Neutrophil (primary cell): ENCODE measurements around the gene LYPD4.
"Not testable (repeated sequence)": the region's sequence is repeated elsewhere in the genome, so short reads cannot be mapped to it uniquely, and the experiment has no call there.

Experiments used
- H3K27ac ChIP-seq: fragments of 200-600 bp; sonication (generic); 2 replicates; pipeline ENCODE4 v1.5.1; 2016; ENCODE audit warnings: mild to moderate bottlenecking, moderate library complexity
- H3K27me3 ChIP-seq: fragments of 200-600 bp; sonication (generic); 2 replicates; pipeline ENCODE4 v1.6.0; 2016; ENCODE audit warnings: mild to moderate bottlenecking
- H3K36me3 ChIP-seq: fragments of 200-600 bp; sonication (generic); 2 replicates; pipeline ENCODE4 v1.5.1; 2017
- H3K4me1 ChIP-seq, 2 experiments: fragments of 200-600 bp in 1 of 2; sonication (generic) in 1 of 2; 1 replicate in 1 of 2; 2 replicates in 1 of 2; pipeline versions ENCODE4 v1.5.1 to v1.6.1; 2013 to 2016; ENCODE audit warnings: low read depth in 1 of 2, low read length in 1 of 2, mild to moderate bottlenecking in 1 of 2, moderate library complexity in 1 of 2; ENCODE audit not compliant: control insufficient read depth in 1 of 2, insufficient read depth in 1 of 2
- H3K4me3 ChIP-seq, 2 experiments: fragments of 200-600 bp in 1 of 2; sonication (generic) in 1 of 2; 1 replicate in 1 of 2; 2 replicates in 1 of 2; pipeline ENCODE4 v1.5.1; 2013 to 2016; ENCODE audit warnings: low read depth in 1 of 2, low read length in 1 of 2, mild to moderate bottlenecking in 1 of 2, moderate library complexity in 1 of 2
- H3K9me3 ChIP-seq: fragments of 200-600 bp; sonication (generic); 2 replicates; pipeline ENCODE4 v1.5.1; 2016
- CTCF ChIP-seq: fragments of 200-600 bp; sonication (generic); IDR thresholded peaks from 2 replicates; pipeline ENCODE4 v1.5.1; 2016; ENCODE audit warnings: antibody characterized with exemption

LYPD4 gene

GRCh38 chr19:41876847-41877832, 32.7 kb upstream of the LYPD4 start, which contains the start of gene CD79A:
CD79A (plus strand) TSS chr19:41877279; CDS start chr19:41877305, 26 bp downstream.
- peak within 1 kb of the TSS; percentile 89 for H3K27ac ChIP-seq
- H3K27me3 ChIP-seq = no peaks in the 10 kb centered on the region
- no peaks in the 10 kb centered on the region for H3K36me3 ChIP-seq
- TF ChIP-seq CTCF = peak; percentile 22
- H3K9me3 ChIP-seq = no peaks in the 10 kb centered on the region
- peak within 1 kb of the TSS; percentile 37 to 49 for H3K4me3 ChIP-seq
- H3K4me1 ChIP-seq = peaks cover 82 to 83% of the 10 kb centered on the region in 2 experiments

- H3K4me3 ChIP-seq, H3K9me3 ChIP-seq, H3K27me3 ChIP-seq, H3K36me3 ChIP-seq: not testable (repeated sequence)
- Histone ChIP-seq H3K27ac (peak overlapping the region; percentile 25), H3K4me1 (peaks cover 82 to 84% of the 10 kb centered on the region in 2 experiments)
Measured at GRCh38 chr19:41875973-41876372, 31.5 kb upstream of the LYPD4 start.

DNA sequence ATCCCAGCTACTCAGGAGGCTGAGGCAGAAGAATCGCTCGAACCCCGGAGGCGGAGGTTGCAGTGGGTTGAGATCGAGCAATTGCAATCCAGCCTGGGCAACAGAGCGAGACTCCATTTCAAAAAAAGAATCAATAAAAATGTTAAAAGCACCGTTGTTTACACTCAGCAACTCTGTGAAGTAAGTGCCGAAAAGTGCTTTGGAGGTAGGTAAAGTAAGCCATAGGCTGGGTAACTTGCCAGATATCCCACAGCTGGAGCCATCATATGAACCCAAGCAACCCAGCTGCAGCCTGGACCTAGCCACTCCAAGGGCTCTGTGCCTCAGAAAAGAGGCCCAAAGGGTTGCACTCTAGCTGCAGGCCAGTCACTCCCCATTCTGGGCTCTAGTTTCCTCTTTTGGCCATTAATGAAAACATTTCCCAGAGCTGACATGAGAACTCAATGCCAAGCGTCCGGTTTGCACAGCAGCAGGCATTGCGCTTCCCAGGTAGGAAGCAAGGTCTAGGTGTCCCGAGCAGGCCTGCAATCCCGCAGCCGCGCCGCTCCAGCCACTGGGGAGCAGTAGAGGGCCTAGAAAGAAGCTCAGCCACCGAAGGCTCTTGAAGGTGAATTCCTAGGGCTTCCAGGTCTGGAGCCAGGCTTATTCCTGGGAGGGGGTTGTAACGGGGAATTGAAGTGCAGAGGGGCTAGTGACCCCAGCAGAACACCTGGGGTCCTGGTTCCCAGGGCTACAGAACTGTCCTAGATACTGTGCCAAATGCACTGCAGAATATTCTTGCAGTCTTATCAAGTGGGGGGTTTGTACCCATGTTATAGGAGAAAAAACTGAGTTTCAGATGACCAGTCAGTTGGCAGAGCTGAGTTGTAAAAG, 28.5 kb upstream of the LYPD4 start:
- Histone ChIP-seq H3K27me3 (no peaks in the 10 kb centered on the region), H3K27ac (peak overlapping the region; percentile 80), H3K36me3 (no peaks in the 10 kb centered on the region), H3K9me3 (no peaks in the 10 kb centered on the region), H3K4me1 (peaks cover 64 to 68% of the 10 kb centered on the region in 2 experiments), H3K4me3 (peak overlapping the region in 1 of 2 experiments; percentile 1)
- TF ChIP-seq CTCF = peak; percentile 81

DNA sequence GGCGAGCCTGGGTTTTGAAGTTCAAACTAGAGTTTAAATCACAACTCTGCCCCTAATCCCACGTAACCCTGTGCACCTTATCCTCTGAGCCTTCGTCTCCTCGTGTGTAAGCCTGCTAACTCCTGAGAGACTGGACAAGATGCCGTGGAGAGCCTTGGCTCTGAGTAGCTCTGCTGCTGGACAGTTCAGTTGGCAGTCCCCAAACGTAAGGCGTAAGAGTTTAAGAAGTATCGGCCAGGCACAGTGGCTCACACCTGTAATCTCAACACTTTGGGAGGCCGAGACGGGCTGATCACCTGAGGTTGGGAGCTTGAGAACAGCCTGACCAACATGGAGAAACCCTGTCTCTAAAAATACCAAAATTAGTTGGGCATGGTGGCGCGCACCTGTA, 27.9 kb upstream of the LYPD4 start:
- peak overlapping the region; percentile 80 for H3K27ac ChIP-seq

DNA sequence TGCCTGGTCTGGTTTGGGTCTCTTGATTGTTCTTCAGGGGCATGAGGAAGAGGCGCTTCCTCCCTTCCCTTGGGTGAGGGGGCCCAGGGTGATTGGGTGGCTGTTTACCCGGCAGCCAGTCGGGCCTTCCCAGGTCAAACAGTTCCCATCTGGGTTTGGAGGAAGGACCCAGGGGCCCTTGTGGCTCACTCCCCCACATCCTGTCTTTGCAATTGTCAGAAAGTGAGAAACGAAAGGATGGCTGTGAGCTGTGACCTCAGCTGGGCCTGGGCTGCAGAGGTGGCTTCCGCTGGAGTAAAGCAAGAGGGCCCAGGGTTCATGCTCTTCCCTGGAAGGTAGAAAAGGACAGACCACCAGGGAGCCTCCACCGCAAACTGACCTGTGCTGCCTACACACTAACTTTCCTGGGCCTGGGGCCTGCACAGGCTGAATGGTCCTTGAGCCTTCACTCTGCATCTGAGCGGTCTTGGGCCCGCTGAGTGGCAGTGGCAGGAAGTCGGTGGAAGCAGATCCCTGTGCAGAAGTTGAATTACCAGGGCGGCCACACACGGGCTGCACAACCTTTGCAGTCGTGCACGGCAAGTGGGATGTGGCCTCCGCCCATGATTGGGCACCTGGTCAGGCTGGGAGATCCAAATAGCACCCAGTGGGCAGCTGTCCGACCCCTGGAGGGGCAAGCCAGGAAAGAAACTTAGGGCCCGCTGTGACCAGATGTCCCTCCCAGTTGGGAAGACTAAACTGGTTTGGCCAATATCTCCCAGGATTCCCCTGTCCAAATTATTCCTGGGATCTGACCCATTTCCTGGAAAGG, 27.3 kb upstream of the LYPD4 start:
- no peak for TF ChIP-seq CTCF
- Histone ChIP-seq H3K9me3 (no peaks in the 10 kb centered on the region), H3K4me3 (peak overlapping the region; percentile 1 to 15), H3K27ac (peak overlapping the region; percentile 80), H3K27me3 (no peaks in the 10 kb centered on the region), H3K4me1 (peaks cover 54 to 61% of the 10 kb centered on the region in 2 experiments), H3K36me3 (no peaks in the 10 kb centered on the region)

More for the DNA sequence above, 27.9 kb upstream of the LYPD4 start:
- H3K4me1 ChIP-seq = peaks cover 57 to 62% of the 10 kb centered on the region in 2 experiments
- TF ChIP-seq CTCF = no peak
- H3K27me3 ChIP-seq = no peaks in the 10 kb centered on the region
- H3K4me3 ChIP-seq = peak overlapping the region; percentile 1 to 15
- H3K36me3 ChIP-seq = no peaks in the 10 kb centered on the region
- no peaks in the 10 kb centered on the region for H3K9me3 ChIP-seq
